DMS 273 (cell line): ENCODE results near the gene PRRX2.
"Not testable (repeated sequence)": the region's sequence is repeated elsewhere in the genome, so short reads cannot be mapped to it uniquely, and the experiment has no call there.

Experiments used
- DNase-seq: peaks from one replicate; lab custom pipeline; 2025; ENCODE audit not compliant: unreplicated experiment; lab: John Stamatoyannopoulos, UW

Gene PRRX2

DNA sequence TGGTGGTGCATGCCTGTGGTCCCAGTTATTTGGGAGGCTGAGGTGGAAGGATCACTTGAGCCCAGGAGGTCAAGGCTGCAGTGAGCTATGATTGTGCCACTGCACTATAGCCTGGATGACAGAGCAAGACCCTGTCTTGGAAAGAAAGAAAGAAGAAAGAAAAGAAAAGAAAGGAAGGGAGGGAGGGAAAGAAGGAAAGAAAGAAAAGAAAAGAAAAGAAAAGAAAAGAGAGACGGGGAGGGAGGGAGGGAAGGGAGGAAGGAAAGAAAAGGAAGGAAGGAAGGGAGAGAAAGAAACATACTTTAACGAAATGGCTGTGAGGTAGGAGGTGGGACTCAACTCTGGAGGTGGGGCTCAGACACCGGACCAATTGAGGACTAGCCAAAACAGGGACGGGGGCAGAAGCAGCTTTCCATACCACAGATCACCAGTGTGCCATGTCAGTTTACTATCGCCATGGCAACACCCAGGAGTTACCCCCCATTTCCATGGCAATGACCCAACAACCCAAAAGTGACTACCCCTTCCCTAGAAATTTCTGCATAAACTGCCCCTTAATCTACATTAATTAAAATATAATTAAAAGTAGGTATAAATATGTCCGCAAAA lies 66.1 kb downstream of the PRRX2 start:
- DNase-seq = peak; percentile 25

DNA sequence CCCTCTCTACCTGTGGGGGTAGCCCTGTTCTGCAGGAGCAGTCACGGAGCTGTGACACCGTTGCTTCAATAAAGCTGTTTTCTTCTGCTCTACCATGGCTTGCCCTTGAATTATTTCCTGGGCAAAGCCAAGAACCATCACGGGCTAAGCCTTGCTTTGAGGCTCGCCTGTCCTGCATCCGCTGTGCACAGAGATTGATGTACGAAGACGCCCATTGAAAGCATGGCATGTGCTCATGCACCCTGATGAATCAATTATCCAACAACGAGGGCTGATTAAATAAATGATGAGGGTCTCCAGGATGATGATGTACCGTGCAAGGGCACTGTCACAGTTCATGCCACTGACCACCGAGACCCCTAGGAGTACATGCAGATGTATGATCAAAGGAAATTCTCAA lies 66.7 kb downstream of the PRRX2 start:
- DNase-seq = no peak

DNA sequence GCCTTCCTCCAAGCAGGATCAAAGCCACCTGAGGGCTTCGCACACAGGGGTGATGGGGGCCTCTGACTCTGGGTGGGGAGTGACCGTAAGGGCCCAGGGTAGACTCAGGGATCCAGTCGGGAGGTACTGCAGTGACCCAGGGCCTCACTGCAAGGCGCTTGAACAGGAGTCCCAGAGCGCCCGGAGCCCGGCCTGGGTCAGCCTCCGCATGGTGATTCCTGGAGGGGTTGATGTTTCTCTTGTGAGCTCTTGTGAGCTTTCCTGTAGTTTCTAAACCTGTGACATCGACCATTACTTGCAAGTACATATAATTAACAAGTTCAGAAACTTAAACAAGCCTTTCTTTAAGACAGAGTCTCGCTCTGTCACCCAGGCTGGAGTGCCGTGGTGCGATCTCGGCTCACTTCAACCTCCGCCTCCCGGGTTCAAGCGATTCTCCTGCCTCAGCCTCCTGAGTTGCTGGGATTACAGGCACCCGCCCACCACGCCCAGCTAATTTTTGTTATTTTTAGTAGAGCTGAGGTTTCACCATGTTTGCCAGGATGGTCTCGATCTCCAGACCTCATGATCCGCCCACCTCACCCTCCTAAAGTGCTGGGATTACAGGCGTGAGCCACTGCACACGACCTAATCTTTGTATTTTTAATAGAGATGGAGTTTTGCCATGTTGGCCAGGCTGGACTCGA lies 67.6 kb downstream of the PRRX2 start:
- no peak for DNase-seq

DNA sequence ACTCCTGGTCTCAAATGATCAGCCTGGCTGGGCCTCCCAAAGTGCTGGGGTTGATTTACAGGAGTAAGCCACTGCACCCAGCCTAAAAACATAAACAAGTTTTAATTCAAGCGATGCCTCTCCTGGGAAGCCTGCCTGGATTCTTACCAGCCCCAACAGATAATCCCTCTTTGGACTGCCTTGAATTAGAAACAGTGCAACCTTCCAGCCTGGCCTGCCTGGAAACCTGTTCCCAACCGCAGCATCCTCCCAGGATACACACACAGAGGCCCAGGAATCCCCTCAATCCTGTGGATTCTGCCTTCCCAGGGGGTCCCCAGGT lies 68.1 kb downstream of the PRRX2 start:
- no peak for DNase-seq

DNA sequence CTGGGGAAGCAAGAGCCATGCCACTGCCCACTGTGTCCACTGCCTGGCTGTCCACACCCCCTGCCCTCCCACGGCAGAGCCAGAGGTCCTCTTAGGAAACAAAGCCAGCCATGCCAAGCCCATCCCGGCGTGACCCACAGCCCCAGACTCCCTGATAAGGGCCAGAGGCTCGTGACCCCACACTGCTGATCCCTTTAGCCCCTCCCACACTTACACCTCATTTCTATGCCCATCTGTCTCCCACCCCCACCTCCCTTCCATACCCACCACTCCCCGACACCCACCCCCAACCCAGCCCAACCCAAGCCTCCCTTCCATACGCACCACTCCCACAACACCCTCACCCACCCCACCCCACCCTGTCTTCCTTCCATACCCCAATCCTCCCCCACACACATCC lies 70.1 kb downstream of the PRRX2 start:
- no peak for DNase-seq

DNA sequence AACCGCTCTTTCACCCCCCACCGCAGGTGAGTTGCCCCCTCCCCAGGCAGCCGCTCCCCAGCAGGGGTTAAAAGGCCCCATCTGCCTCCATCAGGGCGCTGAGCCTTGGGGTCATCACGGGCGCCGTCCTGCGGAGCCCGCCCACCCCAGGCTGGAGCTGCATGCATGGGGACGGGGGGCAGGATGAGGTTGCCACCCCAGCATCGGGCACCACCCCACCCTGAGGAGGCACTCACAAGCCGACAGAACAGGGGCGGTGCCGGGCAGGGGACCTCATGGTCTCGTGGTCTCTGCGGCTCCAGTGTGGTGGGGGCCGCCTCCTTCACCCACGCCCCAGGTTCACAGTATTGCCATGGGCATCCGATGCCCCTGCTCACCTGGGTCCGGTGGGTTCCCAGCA lies 70.9 kb downstream of the PRRX2 start:
- no peak for DNase-seq

DNA sequence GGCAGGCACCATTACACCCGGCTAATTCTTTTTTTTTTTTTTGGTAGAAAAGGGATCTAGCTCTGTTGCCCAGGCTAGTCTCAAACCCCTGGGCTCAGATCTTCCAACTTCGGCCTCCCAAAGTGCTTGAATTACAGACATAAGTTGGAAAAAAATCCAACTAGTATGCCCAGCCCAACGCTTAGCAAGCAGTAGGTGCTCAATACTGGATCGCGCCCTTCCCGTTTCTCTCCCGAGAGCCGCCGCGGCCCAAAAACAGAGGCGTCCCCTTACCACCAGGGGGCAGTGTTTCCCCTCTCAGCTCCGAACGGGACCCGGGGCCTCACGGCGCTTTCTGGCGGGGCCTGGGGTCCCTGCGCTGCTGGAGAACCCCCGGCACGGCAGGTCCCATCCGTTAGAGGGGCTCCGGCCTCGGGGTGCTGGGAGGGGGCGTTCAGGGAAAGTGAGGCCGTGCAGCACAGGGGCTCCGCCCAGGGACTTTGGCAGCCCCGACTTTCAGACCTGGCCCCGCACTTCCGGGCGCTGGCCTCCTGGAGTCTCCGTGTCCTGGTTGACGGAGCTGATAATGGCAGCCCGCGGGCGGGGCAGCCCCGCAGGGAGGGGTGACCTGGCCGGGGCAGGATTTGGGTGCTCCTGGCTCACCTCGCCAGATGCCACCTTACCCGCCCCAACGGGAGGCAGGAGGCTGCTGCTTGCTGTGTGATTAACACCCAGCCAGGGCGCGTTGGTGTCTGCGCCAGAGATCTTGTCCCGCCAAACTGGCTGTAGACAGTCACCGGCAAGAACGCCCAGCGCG lies 72.2 kb downstream of the PRRX2 start:
- DNase-seq = peak; percentile 91

DNA sequence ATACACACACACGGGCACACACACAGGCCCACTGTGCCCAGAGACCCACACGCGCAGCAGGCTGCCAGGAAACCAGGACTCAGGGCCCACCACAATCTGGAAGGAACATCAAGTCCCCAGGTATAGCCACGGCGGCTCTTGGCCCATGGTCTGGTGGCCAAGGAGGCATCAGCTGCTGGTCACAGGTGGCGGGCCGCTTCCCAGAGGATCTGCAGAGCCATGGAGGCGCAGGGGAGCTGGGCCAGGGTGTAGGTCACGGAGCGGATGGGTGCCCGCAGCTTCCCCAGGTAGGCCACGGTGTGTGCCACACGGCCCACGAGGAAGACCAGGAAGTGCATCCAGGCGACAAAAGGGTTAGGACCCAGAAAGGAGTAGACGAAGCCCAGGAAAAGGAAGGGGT lies 74.0 kb downstream of the PRRX2 start:
- no peak for DNase-seq

DNA sequence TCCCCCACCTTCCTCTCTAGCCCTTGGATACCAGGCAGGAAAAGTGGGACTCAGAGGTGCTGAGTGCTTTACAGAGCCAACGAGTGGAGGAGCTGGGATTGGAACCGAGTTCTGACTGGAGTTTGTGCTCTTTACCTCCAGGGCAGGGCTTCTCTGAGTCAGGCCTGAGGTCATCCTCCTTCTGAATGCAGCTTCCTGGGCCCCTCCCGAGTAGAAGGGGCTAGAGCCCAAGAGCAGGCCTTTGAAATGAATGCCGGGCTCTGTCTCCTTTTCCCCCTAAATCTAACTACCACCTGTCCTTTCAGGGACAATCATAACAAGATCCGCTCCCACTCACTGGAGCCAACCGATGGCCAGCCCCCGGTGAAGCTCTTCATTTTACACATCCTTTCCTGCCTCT lies 74.7 kb downstream of the PRRX2 start:
- no peak for DNase-seq

DNA sequence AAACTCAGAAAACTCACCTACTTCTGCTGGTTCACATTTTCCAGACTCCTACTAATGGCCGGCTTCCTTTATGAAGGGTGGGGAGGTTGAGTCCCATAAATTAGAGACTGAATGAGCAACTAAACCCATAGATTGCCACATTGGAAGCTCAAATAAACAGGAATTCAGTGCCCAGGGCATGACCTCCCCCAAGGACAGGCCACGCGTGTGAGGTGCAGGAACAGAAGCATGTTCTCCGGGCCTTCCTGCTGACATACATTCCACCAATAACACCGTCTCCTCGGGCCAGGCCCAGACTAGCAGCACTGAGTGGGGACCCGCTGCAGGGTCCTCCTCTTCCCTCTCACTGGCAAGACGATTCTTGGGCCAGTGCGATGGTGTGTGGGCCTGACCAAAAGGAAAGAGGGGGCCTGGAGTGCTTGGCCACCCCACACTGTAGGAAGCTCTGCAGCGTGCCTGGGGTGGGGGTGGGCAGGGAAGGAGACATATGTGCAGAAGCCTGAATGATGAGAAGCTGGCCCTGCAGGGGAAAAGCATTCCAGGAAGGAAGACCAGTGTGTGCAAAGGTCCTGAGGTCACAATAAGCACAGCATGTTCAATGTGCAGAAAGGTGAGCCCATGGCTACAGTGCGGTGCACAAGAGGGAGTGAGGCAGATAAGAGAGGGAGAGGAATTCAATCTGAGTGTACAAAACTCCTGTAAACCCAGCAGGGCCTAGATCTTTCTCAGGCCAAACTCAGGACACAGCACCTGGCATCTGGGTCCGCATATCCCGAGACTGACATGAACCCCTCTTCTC lies 75.4 kb downstream of the PRRX2 start:
- DNase-seq = no peak

DNA sequence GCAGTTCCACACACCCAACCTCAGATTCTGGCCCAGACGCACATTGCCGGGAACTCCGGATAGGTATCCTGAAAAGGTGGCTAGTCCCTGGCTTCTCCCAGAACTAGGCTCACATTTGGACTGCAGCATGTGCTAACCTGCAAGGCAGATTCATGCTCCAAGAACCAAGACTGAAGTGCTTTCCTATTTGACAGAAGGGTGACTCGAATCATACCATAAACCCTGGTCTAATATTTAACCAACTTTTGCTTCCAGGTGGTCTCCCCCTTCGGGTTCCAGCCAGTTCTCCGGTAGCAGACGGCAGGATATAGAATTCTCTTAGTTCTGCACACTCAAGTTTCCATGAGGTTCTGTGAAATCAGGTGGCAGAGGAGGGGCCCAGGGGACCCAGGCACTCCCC lies 79.8 kb downstream of the PRRX2 start:
- DNase-seq = no peak

DNA sequence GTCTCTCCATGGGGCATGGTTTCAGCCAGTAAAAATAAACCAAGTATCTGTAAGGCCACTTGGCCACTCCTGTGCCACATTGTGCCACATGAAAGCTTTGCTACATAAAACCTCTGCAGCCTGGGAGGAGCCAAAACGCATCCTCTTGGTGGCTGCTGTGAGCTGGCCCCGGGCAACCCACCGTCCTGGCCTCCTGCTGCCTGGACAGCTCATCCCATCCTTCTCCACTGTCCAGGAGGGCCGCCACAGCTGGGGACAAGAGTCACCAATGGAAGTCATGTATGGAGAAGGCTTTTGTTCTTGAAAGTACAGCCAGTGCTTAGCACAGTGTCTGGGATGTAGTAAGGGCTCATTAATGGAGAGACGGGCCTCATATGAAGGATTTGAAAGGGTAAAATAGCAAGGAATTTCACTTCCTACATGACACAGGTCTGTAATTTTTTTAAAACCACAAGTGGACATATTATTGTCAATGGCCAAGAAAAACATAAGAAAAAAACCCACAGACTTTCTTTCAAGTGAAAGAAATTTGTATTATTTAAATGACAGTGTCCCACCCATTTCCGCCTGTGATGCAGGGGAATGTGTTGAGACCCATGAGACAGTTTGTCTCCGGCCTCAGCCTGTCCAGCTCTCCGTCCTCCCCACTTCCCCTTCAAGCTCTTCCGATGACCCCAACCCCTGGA lies 80.8 kb downstream of the PRRX2 start:
- no peak for DNase-seq

DNA sequence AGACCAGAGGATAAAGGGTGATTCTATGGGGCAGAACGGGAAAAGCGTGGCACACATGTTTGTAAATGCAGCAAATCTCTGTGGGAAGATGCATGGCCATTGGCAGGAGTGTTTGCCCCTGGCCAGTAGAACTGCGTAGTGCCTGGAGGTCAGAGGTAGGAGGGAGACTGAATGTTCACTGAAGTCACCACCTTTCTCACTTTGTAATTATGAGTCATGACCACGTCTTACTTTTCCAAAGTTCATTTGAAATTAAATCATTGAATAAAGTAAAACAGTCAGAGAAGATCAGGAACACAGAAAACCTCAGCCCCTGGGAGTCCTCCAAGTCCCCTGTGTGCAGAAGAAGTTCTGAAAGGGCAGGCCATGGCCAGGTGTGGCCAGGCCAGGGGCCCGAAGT lies 82.8 kb downstream of the PRRX2 start:
- no peak for DNase-seq

DNA sequence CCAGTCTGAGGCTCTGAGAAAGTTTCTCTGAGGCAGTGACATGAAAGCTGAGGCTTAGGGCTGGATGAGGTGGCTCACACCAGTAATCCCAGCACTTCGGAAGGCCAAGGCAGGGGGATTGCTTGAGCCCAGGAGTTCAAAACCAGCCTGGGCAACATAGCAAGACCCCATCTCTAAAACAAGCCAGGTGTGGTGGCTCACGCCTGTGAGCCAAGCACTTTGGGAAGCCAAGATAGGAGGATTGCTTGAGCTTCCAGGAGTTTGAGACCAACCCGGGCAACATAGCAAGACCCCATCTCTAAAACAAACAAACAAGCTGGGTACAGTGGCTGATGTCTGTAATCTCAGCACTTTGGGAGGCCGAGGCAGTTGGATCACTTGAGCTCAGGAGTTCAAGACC lies 83.6 kb downstream of the PRRX2 start:
- not testable (repeated sequence) for DNase-seq

DNA sequence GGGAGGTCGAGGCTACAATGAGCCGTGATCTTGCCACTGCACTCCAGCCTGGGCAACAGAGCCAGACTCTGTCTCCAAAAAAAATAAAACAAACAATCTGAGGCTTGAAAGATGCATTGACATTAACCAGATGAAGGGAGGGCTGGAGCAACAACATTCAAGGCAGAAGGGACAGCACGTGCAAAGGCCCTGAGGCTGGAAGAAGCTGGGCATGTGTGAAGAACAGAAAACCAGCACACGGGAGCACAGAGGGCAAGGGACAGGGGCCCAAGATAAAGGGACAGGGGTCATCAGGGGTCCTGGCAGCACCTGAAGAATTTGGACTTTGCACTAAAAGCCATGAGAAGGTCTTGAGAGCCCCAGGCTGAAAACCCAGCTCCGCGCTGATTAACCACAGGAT lies 84.1 kb downstream of the PRRX2 start:
- DNase-seq = no peak

DNA sequence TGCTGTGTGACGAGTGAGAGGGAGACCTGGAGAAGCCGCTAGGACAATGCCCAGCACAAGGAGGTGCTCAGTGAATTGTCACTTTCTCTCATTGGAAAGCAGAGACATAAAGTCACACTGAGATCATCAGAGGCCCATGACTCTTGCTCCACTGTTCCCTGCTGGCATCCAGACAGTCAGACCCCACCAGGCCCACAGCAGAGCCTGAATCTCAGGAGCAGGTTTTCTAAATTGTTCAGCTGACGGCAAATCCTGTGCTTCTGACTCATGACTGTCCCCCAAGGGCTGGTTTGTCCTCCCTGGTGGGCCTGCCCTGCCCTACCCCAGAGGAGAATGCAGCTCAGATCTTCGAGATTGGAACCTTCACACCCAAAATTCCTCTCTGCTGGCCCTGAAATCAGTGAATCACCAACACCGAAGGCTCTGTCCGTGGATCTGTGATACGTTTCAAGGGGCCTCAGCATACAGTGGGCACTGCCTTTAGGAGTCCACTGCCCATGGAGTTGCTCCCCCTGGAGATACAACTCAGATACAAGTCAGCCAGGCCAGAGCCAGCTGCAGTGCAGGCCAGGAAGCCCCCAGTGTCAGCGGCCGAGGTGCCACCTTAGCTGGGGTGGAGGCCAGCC lies 84.7 kb downstream of the PRRX2 start:
- DNase-seq = no peak

DNA sequence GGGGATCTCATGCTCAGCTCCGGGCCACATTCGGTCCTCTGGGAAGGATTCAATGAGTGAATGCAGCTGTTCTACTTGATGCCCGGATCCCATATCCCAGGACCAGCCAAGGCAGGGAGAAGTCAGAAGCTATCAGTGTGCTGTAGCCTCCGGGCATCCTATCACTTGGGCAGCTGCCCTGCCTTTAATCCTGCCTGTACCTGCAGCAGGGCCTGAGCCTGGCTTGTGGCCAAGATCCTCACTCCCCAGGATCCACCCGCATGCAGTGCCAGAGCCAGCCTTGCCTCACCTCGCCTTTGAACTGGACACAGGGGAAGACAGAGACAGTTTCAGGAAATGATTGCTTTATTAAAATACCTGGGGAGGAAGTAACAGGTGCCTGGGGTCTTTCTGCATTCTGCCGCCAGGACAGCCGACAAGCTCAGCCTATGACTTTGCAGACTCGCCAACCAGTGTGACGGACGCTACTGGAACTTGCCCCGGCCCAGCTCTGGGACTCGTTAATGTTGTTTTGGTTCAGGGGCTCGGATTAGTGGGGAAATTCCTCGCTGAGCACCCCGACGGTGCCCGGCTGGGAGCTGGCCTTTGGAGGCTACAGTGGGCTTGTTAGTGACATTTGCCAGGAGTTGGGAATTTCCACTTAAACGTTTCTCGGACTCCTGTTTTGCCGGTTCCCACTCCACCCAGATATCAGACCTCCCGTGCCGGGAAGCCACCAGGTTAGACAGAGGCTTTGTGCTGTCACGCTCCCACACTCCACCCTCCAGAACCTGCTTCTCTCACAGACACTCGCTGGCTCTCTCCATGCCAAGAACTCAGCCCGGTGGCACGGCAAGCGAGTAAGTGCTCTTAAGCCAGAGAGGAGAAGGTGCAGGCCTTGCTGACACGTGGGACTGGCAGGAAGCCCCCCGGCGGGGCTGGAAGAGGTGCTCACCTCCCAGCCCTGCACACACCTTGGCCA lies 86.7 kb downstream of the PRRX2 start:
- DNase-seq = peak; percentile 21

DNA sequence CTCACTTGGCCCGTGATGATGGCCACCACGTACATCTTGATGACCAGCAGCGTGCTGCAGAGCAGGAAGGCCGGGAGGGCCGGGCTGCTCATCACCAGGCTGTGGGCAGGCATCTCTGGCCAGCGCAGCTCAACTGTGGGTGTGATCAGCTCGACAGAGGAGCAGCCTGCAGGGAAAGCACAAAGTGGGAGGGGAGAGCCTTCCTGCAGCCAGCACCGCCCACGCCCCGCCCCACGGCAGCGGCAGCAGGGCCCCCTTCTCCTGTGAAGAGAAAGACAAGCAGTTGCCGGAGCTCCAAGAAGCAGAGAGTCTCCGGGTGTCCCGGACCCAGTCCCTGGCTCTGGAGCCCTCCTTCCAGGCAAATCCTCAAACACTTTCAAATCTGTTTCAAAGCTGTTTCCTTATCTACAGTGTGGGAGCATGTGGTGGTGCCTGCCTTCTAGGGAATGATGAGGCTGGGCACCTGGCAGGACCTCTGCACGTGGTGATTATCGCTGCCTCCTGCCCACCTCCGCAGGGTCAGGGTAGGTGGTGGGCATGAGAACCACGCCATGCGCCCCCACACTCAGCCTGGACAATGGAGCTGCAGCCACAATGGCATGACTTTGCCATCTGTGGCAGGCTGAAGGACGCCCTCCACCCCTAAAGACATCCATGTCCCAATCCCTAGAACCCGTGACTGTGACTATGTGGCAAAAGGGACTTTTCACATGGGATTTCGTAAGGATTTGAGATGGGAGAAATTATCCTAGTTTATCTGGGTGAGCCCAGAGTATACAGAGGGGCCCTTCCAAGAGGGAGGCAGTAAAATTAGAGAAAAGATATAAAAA lies 87.7 kb downstream of the PRRX2 start, which contains the start of gene PTGES:
Gene PTGES, minus strand, starts transcription at position 143 of the 830 bp plus-strand sequence. Its CDS starts 30 bp downstream, at position 113.
- peak; percentile 73 for DNase-seq
